ENCODE results near the gene CDX1.

Gene CDX1

GRCh38 chr5:150156027-150156368 lies 10.6 kb upstream of the CDX1 start:
- no peak overlapping the region for H3K4me3 ChIP-seq (ENCODE audit: low read depth, low read length)
- TF ChIP-seq, protein P1, sequence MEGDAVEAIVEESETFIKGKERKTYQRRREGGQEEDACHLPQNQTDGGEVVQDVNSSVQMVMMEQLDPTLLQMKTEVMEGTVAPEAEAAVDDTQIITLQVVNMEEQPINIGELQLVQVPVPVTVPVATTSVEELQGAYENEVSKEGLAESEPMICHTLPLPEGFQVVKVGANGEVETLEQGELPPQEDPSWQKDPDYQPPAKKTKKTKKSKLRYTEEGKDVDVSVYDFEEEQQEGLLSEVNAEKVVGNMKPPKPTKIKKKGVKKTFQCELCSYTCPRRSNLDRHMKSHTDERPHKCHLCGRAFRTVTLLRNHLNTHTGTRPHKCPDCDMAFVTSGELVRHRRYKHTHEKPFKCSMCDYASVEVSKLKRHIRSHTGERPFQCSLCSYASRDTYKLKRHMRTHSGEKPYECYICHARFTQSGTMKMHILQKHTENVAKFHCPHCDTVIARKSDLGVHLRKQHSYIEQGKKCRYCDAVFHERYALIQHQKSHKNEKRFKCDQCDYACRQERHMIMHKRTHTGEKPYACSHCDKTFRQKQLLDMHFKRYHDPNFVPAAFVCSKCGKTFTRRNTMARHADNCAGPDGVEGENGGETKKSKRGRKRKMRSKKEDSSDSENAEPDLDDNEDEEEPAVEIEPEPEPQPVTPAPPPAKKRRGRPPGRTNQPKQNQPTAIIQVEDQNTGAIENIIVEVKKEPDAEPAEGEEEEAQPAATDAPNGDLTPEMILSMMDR (IDR thresholded peaks at IDR 0.05; ENCODE audit: low read depth, low read length), result no peak
- TF ChIP-seq POLR2A (IDR thresholded peaks at IDR 0.05; ENCODE audit: extremely low read depth, insufficient read length) (no peak), MYC (IDR thresholded peaks at IDR 0.05; ENCODE audit: low read depth, low read length) (no peak), MAX (IDR thresholded peaks at IDR 0.05; ENCODE audit: low read depth, low read length) (no peak)
- no peak for DNase-seq (ENCODE audit: low read depth)

GRCh38 chr5:150156540-150156939 lies 10.0 kb upstream of the CDX1 start:
- TF ChIP-seq POLR2A (IDR thresholded peaks at IDR 0.05; ENCODE audit: extremely low read depth, insufficient read length) (no peak), MAX (IDR thresholded peaks at IDR 0.05; ENCODE audit: low read depth, low read length) (no peak), MYC (IDR thresholded peaks at IDR 0.05; ENCODE audit: low read depth, low read length) (no peak)
- TF ChIP-seq, protein P1 (IDR thresholded peaks at IDR 0.05; ENCODE audit: low read depth, low read length), result no peak
- H3K4me3 ChIP-seq (ENCODE audit: low read depth, low read length), result no peak overlapping the region
- DNase-seq (ENCODE audit: low read depth), result no peak

DNA sequence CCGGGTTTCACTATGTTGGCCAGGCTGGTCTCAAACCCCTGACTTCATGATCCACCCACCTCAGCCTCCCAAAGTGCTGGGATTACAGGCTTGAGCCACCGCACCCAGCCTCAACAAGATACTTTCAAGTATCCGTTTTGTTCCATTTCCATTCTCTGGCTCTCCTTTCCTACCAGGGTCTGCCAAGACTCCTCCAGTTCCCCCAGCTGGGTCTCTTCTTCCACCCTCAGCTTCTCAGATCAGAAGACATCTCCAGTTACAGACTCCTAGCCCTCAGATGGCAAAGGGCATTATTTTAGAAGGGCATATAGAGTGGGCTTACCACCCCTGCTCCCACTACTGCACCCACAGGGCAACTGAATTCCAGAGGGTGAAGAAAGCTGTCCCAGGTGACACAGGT lies 9.4 kb upstream of the CDX1 start:
- no peak for DNase-seq (ENCODE audit: low read depth)
- TF ChIP-seq MYC (IDR thresholded peaks at IDR 0.05; ENCODE audit: low read depth, low read length), result no peak
- TF ChIP-seq, protein P1 (IDR thresholded peaks at IDR 0.05; ENCODE audit: low read depth, low read length), result no peak
- no peak for TF ChIP-seq POLR2A (IDR thresholded peaks at IDR 0.05; ENCODE audit: extremely low read depth, insufficient read length)
- TF ChIP-seq MAX (IDR thresholded peaks at IDR 0.05; ENCODE audit: low read depth, low read length), result no peak
- no peak overlapping the region for H3K4me3 ChIP-seq (ENCODE audit: low read depth, low read length)

GRCh38 chr5:150158170-150158949 lies 8.2 kb upstream of the CDX1 start:
- DNase-seq (ENCODE audit: low read depth), result peak; percentile 15
- no peak overlapping the region for H3K4me3 ChIP-seq (ENCODE audit: low read depth, low read length)
- TF ChIP-seq MAX (IDR thresholded peaks at IDR 0.05; ENCODE audit: low read depth, low read length) (no peak), MYC (IDR thresholded peaks at IDR 0.05; ENCODE audit: low read depth, low read length) (no peak), POLR2A (IDR thresholded peaks at IDR 0.05; ENCODE audit: extremely low read depth, insufficient read length) (no peak)
- TF ChIP-seq, protein P1 (IDR thresholded peaks at IDR 0.05; ENCODE audit: low read depth, low read length), result no peak

GRCh38 chr5:150159031-150159430 lies 7.5 kb upstream of the CDX1 start:
- TF ChIP-seq MAX (IDR thresholded peaks at IDR 0.05; ENCODE audit: low read depth, low read length), result no peak
- TF ChIP-seq, protein P1 (IDR thresholded peaks at IDR 0.05; ENCODE audit: low read depth, low read length), result no peak
- TF ChIP-seq POLR2A (IDR thresholded peaks at IDR 0.05; ENCODE audit: extremely low read depth, insufficient read length), result no peak
- TF ChIP-seq MYC (IDR thresholded peaks at IDR 0.05; ENCODE audit: low read depth, low read length), result no peak
- no peak overlapping the region for H3K4me3 ChIP-seq (ENCODE audit: low read depth, low read length)
- DNase-seq (ENCODE audit: low read depth), result no peak

All from NB4 (cell line).